BLaER1 (cell line): Measurements from ENCODE around the gene ZNF358.
"Not testable (repeated sequence)": the region's sequence is repeated elsewhere in the genome, so short reads cannot be mapped to it uniquely, and the experiment has no call there.

ENCODE experiments used
- H3K27ac ChIP-seq: shearing (Covaris generic); formaldehyde crosslinking; 2 replicates; pipeline ENCODE4 v1.8.1; 2022
- H3K27me3 ChIP-seq: shearing (Covaris generic); formaldehyde crosslinking; 2 replicates; pipeline ENCODE4 v1.8.1; 2022
- H3K36me3 ChIP-seq: shearing (Covaris generic); formaldehyde crosslinking; 2 replicates; pipeline ENCODE4 v1.8.1; 2022
- H3K4me1 ChIP-seq: shearing (Covaris generic); formaldehyde crosslinking; 2 replicates; pipeline ENCODE4 v1.8.1; 2022
- H3K4me2 ChIP-seq: shearing (Covaris generic); formaldehyde crosslinking; 2 replicates; pipeline ENCODE4 v1.8.1; 2022
- H3K4me3 ChIP-seq: shearing (Covaris generic); formaldehyde crosslinking; 2 replicates; pipeline ENCODE4 v1.8.1; 2022
- H3K9ac ChIP-seq: shearing (Covaris generic); formaldehyde crosslinking; 2 replicates; pipeline ENCODE4 v1.8.1; 2022
- H3K9me3 ChIP-seq: shearing (Covaris generic); formaldehyde crosslinking; 2 replicates; pipeline ENCODE4 v1.8.1; 2022
- H4K20me1 ChIP-seq: shearing (Covaris generic); formaldehyde crosslinking; 2 replicates; pipeline ENCODE4 v1.8.1; 2022
- Cebpa-rat ChIP-seq: shearing (Covaris generic); IDR thresholded peaks from 2 replicates; pipeline ENCODE4 v1.8.1; 2022

Gene ZNF358

GRCh38 chr19:7534531-7535046, 18.7 kb downstream of the ZNF358 start:
- Histone ChIP-seq H3K27me3 (no peaks in the 10 kb centered on the region), H4K20me1 (no peaks in the 10 kb centered on the region), H3K4me2 (peak overlapping the region; percentile 99), H3K4me1 (peaks cover 22% of the 10 kb centered on the region), H3K9ac (peak overlapping the region; percentile 82), H3K9me3 (no peaks in the 10 kb centered on the region), H3K36me3 (peaks cover 38% of the 10 kb centered on the region), H3K27ac (peak overlapping the region; percentile 65; the same call in 1 of the 2 replicates), H3K4me3 (peak overlapping the region; percentile 95)
- no peak for TF ChIP-seq Cebpa-rat

GRCh38 chr19:7535047-7535997, 19.4 kb downstream of the ZNF358 start, which contains the start of gene PNPLA6:
TSS of gene PNPLA6 (plus strand) at chr19:7535717. CDS start at chr19:7535789, 72 bp downstream.
- TF ChIP-seq Cebpa-rat, result no peak
- Histone ChIP-seq H3K4me2 (peak within 1 kb of the TSS; percentile 99), H3K36me3 (peaks cover 35% of the 10 kb centered on the region), H3K4me3 (peak within 1 kb of the TSS; percentile 95), H3K27ac (peak within 1 kb of the TSS; percentile 80), H3K4me1 (peaks cover 26% of the 10 kb centered on the region), H3K27me3 (no peaks in the 10 kb centered on the region), H3K9me3 (no peaks in the 10 kb centered on the region), H3K9ac (peak within 1 kb of the TSS; percentile 82), H4K20me1 (no peaks in the 10 kb centered on the region)

- no peak for TF ChIP-seq Cebpa-rat
- Histone ChIP-seq H4K20me1 (no peaks in the 10 kb centered on the region), H3K9me3 (no peaks in the 10 kb centered on the region), H3K36me3 (peaks cover 34% of the 10 kb centered on the region), H3K9ac (peak overlapping the region; percentile 82), H3K27ac (peak overlapping the region; percentile 80), H3K27me3 (no peaks in the 10 kb centered on the region), H3K4me2 (peak overlapping the region; percentile 99), H3K4me1 (peaks cover 35% of the 10 kb centered on the region), H3K4me3 (peak overlapping the region; percentile 95)
Observed at GRCh38 chr19:7535998-7536695, 20.2 kb downstream of the ZNF358 start.

GRCh38 chr19:7538990-7539389, 23.1 kb downstream of the ZNF358 start:
- not testable (repeated sequence) for H3K27me3 ChIP-seq, H4K20me1 ChIP-seq, H3K27ac ChIP-seq, H3K9me3 ChIP-seq, H3K4me2 ChIP-seq, H3K9ac ChIP-seq, H3K4me3 ChIP-seq
- peaks cover 51% of the 10 kb centered on the region for H3K36me3 ChIP-seq
- peaks cover 35% of the 10 kb centered on the region for H3K4me1 ChIP-seq

DNA sequence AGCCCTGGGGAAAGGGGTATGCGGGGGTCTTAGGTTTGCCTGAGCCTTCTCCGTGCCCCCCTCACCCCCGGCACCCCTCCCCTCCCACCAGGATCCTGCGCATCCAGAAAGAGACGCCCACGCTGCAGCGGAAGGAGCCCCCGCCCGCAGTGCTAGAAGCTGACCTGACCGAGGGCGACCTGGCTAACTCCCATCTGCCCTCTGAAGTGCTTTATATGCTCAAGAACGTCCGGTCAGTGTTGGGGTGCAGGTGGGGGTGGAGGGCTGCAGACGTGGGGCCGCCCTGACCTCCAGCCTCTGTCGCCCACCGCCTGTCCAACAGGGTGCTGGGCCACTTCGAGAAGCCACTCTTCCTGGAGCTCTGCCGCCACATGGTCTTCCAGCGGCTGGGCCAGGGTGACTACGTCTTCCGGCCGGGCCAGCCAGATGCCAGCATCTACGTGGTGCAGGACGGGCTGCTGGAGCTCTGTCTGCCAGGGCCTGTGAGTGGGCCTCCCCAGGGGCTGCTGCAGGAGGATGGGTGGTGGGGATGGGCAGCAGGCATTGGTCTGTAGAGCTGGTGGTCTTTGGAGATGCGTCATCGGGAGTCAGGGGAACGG, 24.0 kb downstream of the ZNF358 start:
- Histone ChIP-seq H3K36me3 (peaks cover 51% of the 10 kb centered on the region), H3K4me1 (peaks cover 43% of the 10 kb centered on the region), H3K27ac (no peak overlapping the region), H3K9me3 (no peaks in the 10 kb centered on the region), H3K9ac (no peak overlapping the region), H3K4me2 (peak overlapping the region; percentile 80), H4K20me1 (no peaks in the 10 kb centered on the region), H3K27me3 (no peaks in the 10 kb centered on the region), H3K4me3 (no peak overlapping the region)
- TF ChIP-seq Cebpa-rat, result no peak

DNA sequence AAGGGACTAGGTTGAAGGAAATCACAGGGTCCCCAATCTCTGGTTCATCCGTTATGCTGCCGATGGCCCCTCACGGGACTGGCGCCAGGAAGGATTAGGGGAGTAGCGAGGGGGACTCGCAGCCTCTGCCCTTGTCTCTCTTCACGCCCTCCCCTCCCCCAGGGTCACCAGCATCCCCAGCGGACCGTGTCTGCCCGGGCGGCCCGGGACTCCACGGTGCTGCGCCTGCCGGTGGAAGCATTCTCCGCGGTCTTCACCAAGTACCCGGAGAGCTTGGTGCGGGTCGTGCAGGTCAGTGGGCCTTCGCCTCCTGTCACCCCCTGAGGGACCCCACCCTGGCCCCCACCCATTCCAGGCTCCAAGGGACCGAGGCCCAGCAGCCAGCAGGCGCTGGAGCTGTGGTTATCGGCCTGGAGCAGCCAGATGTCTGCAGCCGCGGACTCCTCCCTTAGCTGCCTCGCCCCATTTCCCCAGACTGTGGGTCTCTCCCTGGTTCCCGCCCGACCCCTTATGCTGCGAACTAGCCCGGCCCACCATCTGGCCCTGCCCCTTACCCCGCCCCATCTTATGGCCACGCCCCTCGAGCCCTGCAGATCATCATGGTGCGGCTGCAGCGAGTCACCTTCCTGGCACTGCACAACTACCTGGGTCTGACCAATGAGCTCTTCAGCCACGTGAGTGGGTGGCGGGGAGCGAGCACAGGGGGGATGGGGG, 25.0 kb downstream of the ZNF358 start:
- TF ChIP-seq Cebpa-rat, result no peak
- Histone ChIP-seq H3K27ac (no peak overlapping the region), H4K20me1 (no peaks in the 10 kb centered on the region), H3K4me3 (peak overlapping the region; percentile 28; the same call in 1 of the 2 replicates), H3K9ac (no peak overlapping the region), H3K4me1 (peaks cover 53% of the 10 kb centered on the region), H3K4me2 (peak overlapping the region; percentile 80), H3K36me3 (peaks cover 52% of the 10 kb centered on the region), H3K27me3 (no peaks in the 10 kb centered on the region), H3K9me3 (no peaks in the 10 kb centered on the region)

GRCh38 chr19:7541475-7541824, 25.5 kb downstream of the ZNF358 start:
- no peak overlapping the region for H3K9ac ChIP-seq
- no peak for TF ChIP-seq Cebpa-rat
- no peaks in the 10 kb centered on the region for H3K27me3 ChIP-seq

GRCh38 chr19:7541828-7542443, 26.0 kb downstream of the ZNF358 start:
- H3K4me1 ChIP-seq, result peaks cover 44% of the 10 kb centered on the region
- H3K27ac ChIP-seq, result no peak overlapping the region
- H3K36me3 ChIP-seq, result peaks cover 58% of the 10 kb centered on the region
- no peak overlapping the region for H3K4me3 ChIP-seq
- no peak overlapping the region for H3K9ac ChIP-seq
- peak overlapping the region; percentile 80 for H3K4me2 ChIP-seq
- no peaks in the 10 kb centered on the region for H3K27me3 ChIP-seq
- no peaks in the 10 kb centered on the region for H4K20me1 ChIP-seq
- no peaks in the 10 kb centered on the region for H3K9me3 ChIP-seq
- TF ChIP-seq Cebpa-rat, result no peak

More at GRCh38 chr19:7541475-7541824, 25.5 kb downstream of the ZNF358 start:
- Histone ChIP-seq H3K4me3 (no peak overlapping the region), H3K36me3 (peaks cover 57% of the 10 kb centered on the region), H4K20me1 (no peaks in the 10 kb centered on the region), H3K4me1 (peaks cover 48% of the 10 kb centered on the region), H3K27ac (no peak overlapping the region), H3K9me3 (no peaks in the 10 kb centered on the region), H3K4me2 (peak overlapping the region; percentile 80)
